Left ventricle myocardium inferior (tissue), 1 donor: ENCODE measurements around the gene POLN. TPM values are rescaled to one million over a fixed set of nuclear protein-coding genes. Genes with fewer than 3 reads are reported as not detected.

Experiments
- DNase-seq: peaks from one replicate; pipeline ENCODE4 v3.0.0-alpha.2; 2020
- H3K27ac ChIP-seq: fragments of 200-600 bp; replicated peaks from 2 replicates; pipeline ENCODE4 v1.8.0; 2021
- H3K27me3 ChIP-seq: fragments of 200-600 bp; 2 replicates; pipeline ENCODE4 v1.8.0; 2021; ENCODE audit warnings: low read depth
- H3K36me3 ChIP-seq: fragments of 200-600 bp; 2 replicates; pipeline ENCODE4 v1.8.0; 2021
- H3K4me1 ChIP-seq: fragments of 200-600 bp; 2 replicates; pipeline ENCODE4 v1.8.0; 2021
- H3K4me3 ChIP-seq: fragments of 200-600 bp; 2 replicates; pipeline ENCODE4 v1.8.0; 2021; ENCODE audit warnings: mild to moderate bottlenecking, moderate library complexity
- H3K9me3 ChIP-seq: fragments of 200-600 bp; replicated peaks from 2 replicates; pipeline ENCODE4 v1.8.0; 2021
- intact Hi-C: fragments of 100-400 bp; cut with micrococcal nuclease; formaldehyde crosslinking; loops from one replicate; pipeline ENCODE4 v1.11.0; 2022
- total RNA-seq: library from RNA; stranded (reverse); fragmentation: NEBNext Ultra II Directional; extraction: Animal tissue kit (Norgen Biotek cat#: 25700); gene quantifications from one replicate; pipeline ENCODE4 v1.2.1, GENCODE V29; 2021
- TF ChIP-seq, protein P1 (sequence below): fragments of 200-600 bp; IDR thresholded peaks from 2 replicates; pipeline ENCODE4 v1.8.0; 2021; ENCODE audit warnings: antibody characterized with exemption, mild to moderate bottlenecking, borderline replicate concordance
- donor health status: DM: no; HTN: yes; CAD: no; lungs with severe emphysema.

The POLN gene
- total RNA-seq, 1 donor from 2014 or later = 2.2 TPM

DNA sequence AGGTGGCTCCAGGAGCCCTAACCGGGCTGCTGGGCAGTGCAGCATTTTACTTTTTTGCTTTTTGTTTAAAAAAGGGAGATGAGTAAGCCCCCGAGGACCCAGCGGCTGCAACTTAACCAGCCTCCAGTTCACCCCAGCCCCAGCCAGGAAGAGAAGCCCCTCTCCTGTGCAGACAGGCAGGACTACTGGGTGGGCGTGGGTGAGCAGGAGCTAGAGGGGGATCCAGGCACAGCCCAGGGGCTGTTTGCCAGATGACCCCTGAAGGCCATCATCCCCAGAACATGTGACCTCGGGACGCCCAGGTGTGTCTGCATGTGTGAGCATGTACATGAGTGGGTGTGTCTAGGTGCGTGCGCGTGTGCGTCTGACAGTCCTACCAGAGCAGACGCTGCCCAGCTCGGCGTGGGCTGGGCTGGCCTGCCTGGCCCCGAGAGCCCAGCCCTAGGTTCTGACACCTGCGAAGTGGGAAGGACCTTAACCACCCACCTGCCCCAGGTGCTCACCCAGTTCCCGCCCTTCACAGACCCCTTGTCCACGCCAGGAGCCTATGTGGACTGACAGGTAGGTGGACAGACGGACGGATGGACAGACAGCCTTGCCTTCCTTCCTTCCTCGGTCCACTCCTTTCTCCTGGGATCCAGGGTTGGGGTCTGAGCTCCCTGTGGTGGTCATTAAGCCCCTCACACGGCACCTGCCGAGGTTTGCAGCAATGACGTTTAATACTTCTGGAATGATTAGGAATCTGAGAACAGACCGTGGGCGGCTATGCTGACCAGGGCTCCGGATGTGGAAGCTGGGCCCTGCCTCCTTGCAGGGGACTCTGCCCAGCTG is 7.8 kb upstream of the POLN start:
- intact Hi-C loops = no loop called here
- H3K27ac ChIP-seq = no peak overlapping the region
- H3K4me1 ChIP-seq = peaks cover 41% of the 10 kb centered on the region
- H3K4me3 ChIP-seq = no peak overlapping the region
- H3K27me3 ChIP-seq = no peaks in the 10 kb centered on the region
- H3K36me3 ChIP-seq = peaks cover 70% of the 10 kb centered on the region
- TF ChIP-seq, protein P1, sequence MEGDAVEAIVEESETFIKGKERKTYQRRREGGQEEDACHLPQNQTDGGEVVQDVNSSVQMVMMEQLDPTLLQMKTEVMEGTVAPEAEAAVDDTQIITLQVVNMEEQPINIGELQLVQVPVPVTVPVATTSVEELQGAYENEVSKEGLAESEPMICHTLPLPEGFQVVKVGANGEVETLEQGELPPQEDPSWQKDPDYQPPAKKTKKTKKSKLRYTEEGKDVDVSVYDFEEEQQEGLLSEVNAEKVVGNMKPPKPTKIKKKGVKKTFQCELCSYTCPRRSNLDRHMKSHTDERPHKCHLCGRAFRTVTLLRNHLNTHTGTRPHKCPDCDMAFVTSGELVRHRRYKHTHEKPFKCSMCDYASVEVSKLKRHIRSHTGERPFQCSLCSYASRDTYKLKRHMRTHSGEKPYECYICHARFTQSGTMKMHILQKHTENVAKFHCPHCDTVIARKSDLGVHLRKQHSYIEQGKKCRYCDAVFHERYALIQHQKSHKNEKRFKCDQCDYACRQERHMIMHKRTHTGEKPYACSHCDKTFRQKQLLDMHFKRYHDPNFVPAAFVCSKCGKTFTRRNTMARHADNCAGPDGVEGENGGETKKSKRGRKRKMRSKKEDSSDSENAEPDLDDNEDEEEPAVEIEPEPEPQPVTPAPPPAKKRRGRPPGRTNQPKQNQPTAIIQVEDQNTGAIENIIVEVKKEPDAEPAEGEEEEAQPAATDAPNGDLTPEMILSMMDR = no peak
- no peak for DNase-seq
- no peaks in the 10 kb centered on the region for H3K9me3 ChIP-seq

DNA sequence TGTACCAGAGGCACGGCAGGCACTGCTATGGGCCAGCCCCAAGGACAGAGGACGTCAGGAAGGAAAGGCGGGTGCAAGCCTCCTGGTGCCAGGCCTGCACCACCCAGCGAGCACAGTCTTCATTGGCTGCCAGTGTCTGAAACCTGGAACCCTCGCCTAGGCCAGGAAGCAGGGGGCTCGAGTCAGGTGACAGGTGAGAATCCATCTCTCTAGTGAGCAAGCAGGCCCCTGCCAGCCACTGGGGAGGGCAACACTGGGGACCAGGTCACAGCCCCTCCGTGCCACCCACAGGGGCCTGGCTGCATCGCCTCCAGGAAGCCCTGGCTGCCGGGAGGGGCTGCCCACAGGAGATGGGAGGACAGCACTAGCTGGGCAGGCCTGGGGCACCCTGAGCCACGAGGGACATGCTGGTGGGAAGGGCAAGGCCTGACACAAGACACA is 6.9 kb upstream of the POLN start:
- peaks cover 61% of the 10 kb centered on the region for H3K36me3 ChIP-seq

DNA sequence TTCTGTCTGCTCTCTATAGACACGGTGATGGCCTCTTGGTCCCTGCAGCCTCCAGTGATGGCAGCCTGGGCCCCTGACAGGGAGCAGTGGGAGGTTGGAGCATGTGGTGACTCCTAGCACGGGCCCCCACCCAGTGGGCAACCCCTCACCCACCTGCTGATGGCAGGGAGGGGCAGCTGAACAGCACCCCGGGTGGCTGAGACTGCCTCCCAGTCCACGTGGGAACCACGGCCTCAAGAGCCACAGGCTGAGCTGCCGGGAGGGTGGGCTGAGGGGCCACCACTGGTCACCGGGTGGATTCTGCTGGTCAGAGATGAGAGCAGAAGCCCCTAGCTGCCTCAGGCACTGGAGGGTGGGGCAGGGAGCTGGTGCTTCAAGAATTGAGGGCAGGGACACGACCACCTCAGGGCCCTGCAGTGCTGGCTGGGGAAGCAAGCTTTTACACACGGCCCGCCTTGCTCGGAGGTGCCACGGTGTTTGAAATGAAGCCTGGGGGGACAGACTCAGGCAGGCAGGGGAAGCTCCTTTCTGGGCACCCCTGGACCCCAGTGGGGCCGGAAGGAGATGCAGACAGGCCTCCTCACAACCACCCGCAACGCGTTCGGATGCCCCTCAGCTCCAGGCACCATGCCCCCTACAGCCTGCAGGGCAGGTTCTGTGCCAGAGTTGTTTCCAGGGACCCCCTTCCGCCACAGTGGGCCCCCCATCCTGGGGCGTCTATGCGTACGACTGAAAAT is 6.3 kb upstream of the POLN start:
- Histone ChIP-seq H3K36me3 (peaks cover 56% of the 10 kb centered on the region), H3K27ac (no peak overlapping the region), H3K4me3 (no peak overlapping the region), H3K27me3 (no peaks in the 10 kb centered on the region), H3K9me3 (no peaks in the 10 kb centered on the region), H3K4me1 (peaks cover 41% of the 10 kb centered on the region)
- TF ChIP-seq, protein P1 = no peak
- DNase-seq = no peak
- intact Hi-C loops = no loop called here

More for the DNA sequence above, 6.9 kb upstream of the POLN start:
- TF ChIP-seq, protein P1 = no peak
- H3K27me3 ChIP-seq = no peaks in the 10 kb centered on the region
- no peak overlapping the region for H3K27ac ChIP-seq
- no peak overlapping the region for H3K4me3 ChIP-seq
- DNase-seq = no peak
- H3K4me1 ChIP-seq = peaks cover 41% of the 10 kb centered on the region
- intact Hi-C loops = no loop called here
- H3K9me3 ChIP-seq = no peaks in the 10 kb centered on the region

DNA sequence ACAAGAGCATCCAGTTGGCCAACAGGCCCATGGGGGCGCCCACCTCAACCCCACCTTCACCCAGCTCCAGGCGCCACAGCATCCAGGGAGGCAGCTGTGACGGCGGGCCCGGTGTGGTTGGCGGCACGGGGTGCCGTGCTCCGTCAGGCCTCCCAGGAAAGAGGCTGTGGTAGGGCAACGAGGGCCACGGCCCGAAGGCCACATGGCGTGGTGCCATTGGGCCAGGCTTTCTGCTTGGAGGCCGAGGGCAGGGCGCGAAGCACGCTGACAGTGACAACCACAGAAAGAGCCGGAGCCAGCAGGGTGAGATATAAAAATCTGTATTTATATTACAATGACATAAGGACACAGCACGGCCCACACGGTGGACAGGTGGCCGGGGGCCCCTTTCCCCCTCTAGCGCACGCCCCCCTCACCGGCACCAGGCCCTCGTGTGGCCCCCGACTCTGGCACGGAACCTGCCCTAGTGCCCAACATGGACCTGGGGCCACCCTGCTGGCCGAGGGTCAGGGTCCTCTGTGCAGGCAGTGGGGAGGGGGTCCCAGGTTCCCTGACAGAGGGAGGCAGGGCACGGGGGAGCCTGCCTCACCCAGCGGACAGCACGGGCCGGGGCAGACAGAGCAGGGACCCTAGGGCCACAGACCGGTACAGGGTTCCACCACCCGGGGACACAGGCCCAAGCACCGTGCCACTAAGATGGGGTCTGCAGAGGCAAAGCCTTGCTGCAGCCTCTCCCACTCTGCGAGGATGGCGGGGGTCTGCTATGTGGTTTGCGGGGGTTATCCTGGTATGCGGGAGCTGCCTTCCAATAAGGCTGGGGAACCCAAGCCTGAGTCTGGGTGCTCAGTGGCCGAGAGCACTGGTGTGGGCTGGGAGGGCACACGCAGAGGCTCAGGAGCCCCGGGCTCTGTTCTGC is 5.5 kb upstream of the POLN start:
- H3K27ac ChIP-seq = no peak overlapping the region
- no peaks in the 10 kb centered on the region for H3K9me3 ChIP-seq
- DNase-seq = peak; percentile 22
- H3K36me3 ChIP-seq = peaks cover 48% of the 10 kb centered on the region
- H3K4me1 ChIP-seq = peaks cover 42% of the 10 kb centered on the region
- TF ChIP-seq, protein P1 = no peak
- intact Hi-C loops = no loop called here
- H3K27me3 ChIP-seq = no peaks in the 10 kb centered on the region
- H3K4me3 ChIP-seq = no peak overlapping the region

DNA sequence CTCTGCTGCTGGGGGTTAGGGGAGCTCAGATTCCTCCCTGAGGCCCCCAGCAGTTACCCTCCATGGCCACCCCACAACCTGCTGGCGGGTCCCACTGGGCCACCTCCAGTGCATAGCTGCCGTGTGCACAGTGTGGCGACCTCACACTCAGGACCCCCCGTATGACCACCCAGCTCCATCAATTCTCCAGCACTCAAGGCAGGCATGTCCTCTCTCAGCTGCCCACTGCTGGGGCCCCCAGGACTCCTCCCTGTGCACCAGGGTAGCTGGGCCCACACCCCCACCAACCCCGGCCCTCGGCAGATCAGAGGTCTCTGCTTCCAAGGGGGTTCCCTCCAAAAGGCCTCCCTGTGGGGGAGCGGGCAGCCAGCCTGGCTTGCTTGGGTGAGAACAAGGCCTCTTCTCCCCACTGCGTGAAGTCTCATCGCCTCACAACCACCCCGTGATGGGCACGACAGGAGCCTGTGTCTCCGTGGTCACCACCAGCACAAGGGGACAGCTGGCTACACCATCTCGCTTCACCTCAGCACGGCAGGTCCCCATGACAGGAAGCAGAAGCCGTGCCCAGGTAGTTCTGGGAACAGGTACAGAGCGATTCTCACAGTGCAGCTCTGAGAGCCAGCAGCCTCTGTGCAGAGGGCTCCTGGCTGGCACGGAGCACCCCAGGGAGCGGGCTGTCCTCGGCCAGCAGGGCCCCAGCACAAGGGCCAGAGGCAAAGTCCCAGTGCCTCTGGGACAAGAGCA is 4.6 kb upstream of the POLN start:
- intact Hi-C loops = no loop called here
- Histone ChIP-seq H3K9me3 (no peaks in the 10 kb centered on the region), H3K27ac (no peak overlapping the region), H3K4me1 (peaks cover 46% of the 10 kb centered on the region), H3K27me3 (no peaks in the 10 kb centered on the region), H3K36me3 (peaks cover 39% of the 10 kb centered on the region), H3K4me3 (no peak overlapping the region)
- TF ChIP-seq, protein P1 = no peak
- DNase-seq = no peak
